MCF 10A (cell line): ENCODE data around the gene PRSS56. TPM values are rescaled to one million over a fixed set of nuclear protein-coding genes. Genes with fewer than 3 reads are reported as not detected.

Source experiments
- BruUV-seq: library from RNA; stranded (reverse); fragments of 400-500 nt; replicated peaks from 2 replicates; lab custom pipeline; 2021; lab: Mats Ljungman, UMichigan
- CTCF ChIA-PET: fragments of 300-600 bp; sonication (Branson Sonifier 250); formaldehyde crosslinking; extraction: SDS; loops from one replicate; lab custom pipeline; 2021; ENCODE audit warnings: antibody characterized with exemption, inconsistent platforms; lab: Yijun Ruan, JAX
- POLR2A ChIA-PET: fragments of 300-600, 350-650 bp; sonication (Branson Sonifier 250); formaldehyde crosslinking; extraction: SDS; loops from one replicate; lab custom pipeline; 2020; ENCODE audit warnings: antibody characterized with exemption, inconsistent platforms; lab: Yijun Ruan, JAX
- DNase-seq: peaks from one replicate; pipeline ENCODE4 v3.0.0-alpha.2; 2018; ENCODE audit not compliant: unreplicated experiment
- H3K27ac Mint-ChIP-seq: one replicate; pipeline ENCODE4 v1.8.0; 2022; ENCODE audit warnings: mild to moderate bottlenecking, low read depth, mixed read lengths; ENCODE audit not compliant: unreplicated experiment
- H3K27me3 Mint-ChIP-seq: one replicate; pipeline ENCODE4 v1.8.0; 2022; ENCODE audit warnings: mixed read lengths; ENCODE audit not compliant: insufficient read depth, unreplicated experiment
- H3K36me3 Mint-ChIP-seq: one replicate; pipeline ENCODE4 v1.8.0; 2022; ENCODE audit warnings: mild to moderate bottlenecking, moderate library complexity, mixed read lengths; ENCODE audit not compliant: insufficient read depth, unreplicated experiment
- H3K4me1 Mint-ChIP-seq: one replicate; pipeline ENCODE4 v1.8.0; 2022; ENCODE audit warnings: mixed read lengths; ENCODE audit not compliant: insufficient read depth, unreplicated experiment
- H3K4me3 Mint-ChIP-seq: one replicate; pipeline ENCODE4 v1.8.0; 2022; ENCODE audit warnings: mild to moderate bottlenecking, moderate library complexity, mixed read lengths; ENCODE audit not compliant: unreplicated experiment
- H3K9me3 Mint-ChIP-seq: one replicate; pipeline ENCODE4 v1.8.0; 2022; ENCODE audit warnings: mixed read lengths; ENCODE audit not compliant: unreplicated experiment
- intact Hi-C: fragments of 100-400 bp; cut with micrococcal nuclease; formaldehyde crosslinking; loops from 2 replicates; pipeline ENCODE4 v1.14.1; 2022
- total RNA-seq: library from RNA; stranded (reverse); gene quantifications from 2 replicates; pipeline ENCODE4 v1.2.3, GENCODE V29; 2022
- TF ChIP-seq, protein P1 (sequence below): fragments of 200-600 bp; IDR thresholded peaks from one replicate; pipeline ENCODE4 v1.8.0; 2022; ENCODE audit warnings: antibody characterized with exemption, mild to moderate bottlenecking; ENCODE audit not compliant: unreplicated experiment

Gene PRSS56
- total RNA-seq, 1 experiment from 2014 or later: not detected

DNA sequence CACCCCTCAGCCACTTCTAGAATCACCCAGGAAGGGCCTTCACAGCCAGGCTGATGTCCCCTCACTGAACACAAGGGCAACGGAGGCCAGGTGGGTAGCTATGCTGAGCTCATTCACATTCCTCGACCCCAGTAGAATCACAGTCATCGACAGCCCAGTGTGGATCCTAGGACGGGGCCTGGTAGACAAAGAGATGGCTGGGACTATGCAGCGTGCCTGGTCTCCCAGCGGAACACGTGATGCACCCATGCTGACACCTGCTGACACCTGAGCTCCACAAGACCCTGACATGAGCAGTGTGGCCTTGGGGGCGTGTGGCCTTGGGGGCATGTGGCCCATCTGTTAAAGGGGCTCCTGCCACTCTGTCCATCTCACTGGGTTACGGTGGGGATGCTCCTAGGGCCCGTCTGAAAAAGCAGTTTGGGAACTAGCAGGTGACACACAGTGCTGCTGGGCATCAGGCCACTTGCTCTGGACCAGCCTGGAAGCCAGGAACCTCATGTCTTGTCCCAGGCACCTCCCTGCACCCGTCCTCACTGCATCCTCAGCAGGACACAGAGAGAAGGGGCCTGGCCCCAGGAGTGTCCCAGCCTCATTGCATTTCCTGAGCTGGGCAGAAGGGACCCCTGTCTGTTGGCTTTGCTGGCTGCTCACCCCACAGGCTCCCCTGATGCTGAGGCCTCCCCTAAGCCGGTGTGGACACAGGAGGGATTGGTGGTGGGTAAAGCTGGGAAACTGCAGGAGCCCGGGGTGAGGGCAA is 42.3 kb upstream of the PRSS56 start:
- H3K27ac Mint-ChIP-seq: no peak overlapping the region
- no peaks in the 10 kb centered on the region for H3K36me3 Mint-ChIP-seq
- CTCF ChIA-PET: no interaction called here
- POLR2A ChIA-PET: interaction anchor here (1.6 kb wide), 1 partner anchor 11 kb away, joined by 4 read pairs; no protein-coding TSS in a partner anchor
- no peak for DNase-seq
- no TSS peak for BruUV-seq
- no peak overlapping the region for H3K4me3 Mint-ChIP-seq
- peaks cover 48% of the 10 kb centered on the region for H3K27me3 Mint-ChIP-seq
- no peaks in the 10 kb centered on the region for H3K4me1 Mint-ChIP-seq
- no peaks in the 10 kb centered on the region for H3K9me3 Mint-ChIP-seq
- TF ChIP-seq, protein P1, sequence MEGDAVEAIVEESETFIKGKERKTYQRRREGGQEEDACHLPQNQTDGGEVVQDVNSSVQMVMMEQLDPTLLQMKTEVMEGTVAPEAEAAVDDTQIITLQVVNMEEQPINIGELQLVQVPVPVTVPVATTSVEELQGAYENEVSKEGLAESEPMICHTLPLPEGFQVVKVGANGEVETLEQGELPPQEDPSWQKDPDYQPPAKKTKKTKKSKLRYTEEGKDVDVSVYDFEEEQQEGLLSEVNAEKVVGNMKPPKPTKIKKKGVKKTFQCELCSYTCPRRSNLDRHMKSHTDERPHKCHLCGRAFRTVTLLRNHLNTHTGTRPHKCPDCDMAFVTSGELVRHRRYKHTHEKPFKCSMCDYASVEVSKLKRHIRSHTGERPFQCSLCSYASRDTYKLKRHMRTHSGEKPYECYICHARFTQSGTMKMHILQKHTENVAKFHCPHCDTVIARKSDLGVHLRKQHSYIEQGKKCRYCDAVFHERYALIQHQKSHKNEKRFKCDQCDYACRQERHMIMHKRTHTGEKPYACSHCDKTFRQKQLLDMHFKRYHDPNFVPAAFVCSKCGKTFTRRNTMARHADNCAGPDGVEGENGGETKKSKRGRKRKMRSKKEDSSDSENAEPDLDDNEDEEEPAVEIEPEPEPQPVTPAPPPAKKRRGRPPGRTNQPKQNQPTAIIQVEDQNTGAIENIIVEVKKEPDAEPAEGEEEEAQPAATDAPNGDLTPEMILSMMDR: no peak
- intact Hi-C loops: no loop called here

DNA sequence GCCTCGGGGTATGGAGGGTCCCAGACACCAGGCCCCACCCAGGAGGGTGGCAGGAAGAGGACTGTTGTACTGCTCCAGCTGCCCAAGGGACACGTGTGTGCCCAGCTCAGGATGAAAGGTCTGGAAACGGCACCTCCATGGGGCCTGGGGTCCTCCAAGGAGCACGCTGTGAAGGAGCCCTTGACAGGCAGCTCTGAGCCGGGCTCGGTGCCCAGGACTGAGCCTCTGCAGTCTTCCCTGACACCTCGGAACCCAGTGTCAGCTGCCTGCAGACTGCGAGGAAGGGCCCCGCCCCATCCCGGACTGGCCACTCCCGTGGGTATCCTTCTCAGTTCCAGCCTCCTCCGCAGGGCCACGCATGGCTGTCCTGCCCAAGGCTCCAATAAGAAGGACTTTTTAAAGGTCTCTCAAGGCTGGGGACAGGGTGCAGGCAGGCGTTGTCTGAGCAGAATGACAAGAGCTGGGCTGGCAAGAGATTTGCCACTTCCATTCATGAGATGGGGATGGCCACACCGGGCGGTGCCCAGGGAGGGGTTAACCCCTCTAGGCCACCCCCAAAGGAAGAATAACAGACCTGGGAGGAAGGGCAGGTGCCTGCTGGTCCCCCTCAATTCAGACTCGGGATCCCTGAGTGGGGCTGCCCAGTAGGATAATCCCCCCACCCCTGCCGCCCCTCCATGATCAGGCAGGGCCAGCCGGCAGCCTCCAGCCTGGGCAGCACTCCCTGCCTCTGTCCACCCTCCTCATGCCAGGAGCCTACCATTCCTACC is 41.4 kb upstream of the PRSS56 start:
- no peak for DNase-seq
- Mint-ChIP-seq H3K4me3 (no peak overlapping the region), H3K4me1 (no peaks in the 10 kb centered on the region), H3K36me3 (no peaks in the 10 kb centered on the region), H3K9me3 (no peaks in the 10 kb centered on the region), H3K27ac (no peak overlapping the region), H3K27me3 (peaks cover 43% of the 10 kb centered on the region)
- intact Hi-C loops: no loop called here
- BruUV-seq: no TSS peak
- ChIA-PET POLR2A (no interaction called here), CTCF (interaction anchor here (0.5 kb wide), 1 partner anchor 235 kb away, joined by 3 read pairs; no protein-coding TSS in a partner anchor)
- TF ChIP-seq, protein P1: no peak

DNA sequence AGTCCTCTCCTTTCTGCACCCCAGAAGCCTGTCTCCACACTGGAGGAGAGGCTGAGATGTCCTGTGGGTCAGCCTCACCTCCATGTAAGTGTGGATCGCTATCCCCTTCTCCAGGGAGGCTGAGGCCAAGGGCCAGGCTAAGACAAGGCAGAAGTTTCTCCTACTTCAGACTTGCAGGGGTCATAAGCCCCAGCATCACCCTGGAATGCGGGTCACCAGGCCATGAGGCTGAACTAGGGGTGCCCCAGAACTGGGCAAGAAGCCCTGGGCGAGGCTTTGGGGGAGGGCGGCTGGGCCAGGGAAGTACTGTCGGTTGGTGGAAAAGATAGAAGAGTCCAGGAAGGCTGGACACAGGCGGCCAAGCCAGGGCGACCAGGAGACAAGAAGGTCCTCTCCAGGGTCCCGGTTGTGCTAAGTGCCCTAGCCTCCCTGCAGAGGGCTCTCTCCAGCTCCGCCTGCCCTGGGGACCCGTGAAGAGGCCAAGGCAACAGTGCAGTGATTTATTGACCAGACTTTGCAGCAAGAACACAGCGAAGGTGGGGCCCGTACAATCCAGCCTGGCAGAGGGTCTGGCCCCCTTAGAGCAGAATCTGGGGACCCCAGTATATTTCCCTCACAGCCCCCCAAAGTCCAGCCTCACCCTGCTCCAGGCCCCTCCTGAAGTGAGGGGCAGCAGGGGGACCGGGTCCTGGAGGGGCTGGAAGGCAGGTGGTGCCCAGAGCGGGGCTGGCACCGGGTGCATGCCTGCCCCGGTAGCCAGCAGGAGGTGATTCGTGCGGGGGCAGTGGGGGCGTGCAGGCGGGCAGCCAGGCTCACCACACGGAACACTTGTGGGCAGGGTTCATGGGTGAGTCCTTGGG is 40.6 kb upstream of the PRSS56 start:
- no peak overlapping the region for H3K27ac Mint-ChIP-seq
- no TSS peak for BruUV-seq
- no peaks in the 10 kb centered on the region for H3K36me3 Mint-ChIP-seq
- ChIA-PET POLR2A (no interaction called here), CTCF (interaction anchor here (0.5 kb wide), 1 partner anchor 234 kb away, joined by 3 read pairs; no protein-coding TSS in a partner anchor)
- intact Hi-C loops: no loop called here
- peaks cover 37% of the 10 kb centered on the region for H3K27me3 Mint-ChIP-seq
- no peaks in the 10 kb centered on the region for H3K4me1 Mint-ChIP-seq
- TF ChIP-seq, protein P1: no peak
- H3K9me3 Mint-ChIP-seq: no peaks in the 10 kb centered on the region
- no peak overlapping the region for H3K4me3 Mint-ChIP-seq
- no peak for DNase-seq
